Measurements from ENCODE around the gene PYROXD2. TPM values are rescaled to one million over a fixed set of nuclear protein-coding genes. Genes with fewer than 3 reads are reported as not detected.

The PYROXD2 gene
- total and polyA plus RNA-seq, 2 experiments from 2014 or later: 1.3 to 2.6 TPM

GRCh38 chr10:98368644-98369043 is 46.3 kb downstream of the PYROXD2 start (continued):
- TF ChIP-seq, protein P1, sequence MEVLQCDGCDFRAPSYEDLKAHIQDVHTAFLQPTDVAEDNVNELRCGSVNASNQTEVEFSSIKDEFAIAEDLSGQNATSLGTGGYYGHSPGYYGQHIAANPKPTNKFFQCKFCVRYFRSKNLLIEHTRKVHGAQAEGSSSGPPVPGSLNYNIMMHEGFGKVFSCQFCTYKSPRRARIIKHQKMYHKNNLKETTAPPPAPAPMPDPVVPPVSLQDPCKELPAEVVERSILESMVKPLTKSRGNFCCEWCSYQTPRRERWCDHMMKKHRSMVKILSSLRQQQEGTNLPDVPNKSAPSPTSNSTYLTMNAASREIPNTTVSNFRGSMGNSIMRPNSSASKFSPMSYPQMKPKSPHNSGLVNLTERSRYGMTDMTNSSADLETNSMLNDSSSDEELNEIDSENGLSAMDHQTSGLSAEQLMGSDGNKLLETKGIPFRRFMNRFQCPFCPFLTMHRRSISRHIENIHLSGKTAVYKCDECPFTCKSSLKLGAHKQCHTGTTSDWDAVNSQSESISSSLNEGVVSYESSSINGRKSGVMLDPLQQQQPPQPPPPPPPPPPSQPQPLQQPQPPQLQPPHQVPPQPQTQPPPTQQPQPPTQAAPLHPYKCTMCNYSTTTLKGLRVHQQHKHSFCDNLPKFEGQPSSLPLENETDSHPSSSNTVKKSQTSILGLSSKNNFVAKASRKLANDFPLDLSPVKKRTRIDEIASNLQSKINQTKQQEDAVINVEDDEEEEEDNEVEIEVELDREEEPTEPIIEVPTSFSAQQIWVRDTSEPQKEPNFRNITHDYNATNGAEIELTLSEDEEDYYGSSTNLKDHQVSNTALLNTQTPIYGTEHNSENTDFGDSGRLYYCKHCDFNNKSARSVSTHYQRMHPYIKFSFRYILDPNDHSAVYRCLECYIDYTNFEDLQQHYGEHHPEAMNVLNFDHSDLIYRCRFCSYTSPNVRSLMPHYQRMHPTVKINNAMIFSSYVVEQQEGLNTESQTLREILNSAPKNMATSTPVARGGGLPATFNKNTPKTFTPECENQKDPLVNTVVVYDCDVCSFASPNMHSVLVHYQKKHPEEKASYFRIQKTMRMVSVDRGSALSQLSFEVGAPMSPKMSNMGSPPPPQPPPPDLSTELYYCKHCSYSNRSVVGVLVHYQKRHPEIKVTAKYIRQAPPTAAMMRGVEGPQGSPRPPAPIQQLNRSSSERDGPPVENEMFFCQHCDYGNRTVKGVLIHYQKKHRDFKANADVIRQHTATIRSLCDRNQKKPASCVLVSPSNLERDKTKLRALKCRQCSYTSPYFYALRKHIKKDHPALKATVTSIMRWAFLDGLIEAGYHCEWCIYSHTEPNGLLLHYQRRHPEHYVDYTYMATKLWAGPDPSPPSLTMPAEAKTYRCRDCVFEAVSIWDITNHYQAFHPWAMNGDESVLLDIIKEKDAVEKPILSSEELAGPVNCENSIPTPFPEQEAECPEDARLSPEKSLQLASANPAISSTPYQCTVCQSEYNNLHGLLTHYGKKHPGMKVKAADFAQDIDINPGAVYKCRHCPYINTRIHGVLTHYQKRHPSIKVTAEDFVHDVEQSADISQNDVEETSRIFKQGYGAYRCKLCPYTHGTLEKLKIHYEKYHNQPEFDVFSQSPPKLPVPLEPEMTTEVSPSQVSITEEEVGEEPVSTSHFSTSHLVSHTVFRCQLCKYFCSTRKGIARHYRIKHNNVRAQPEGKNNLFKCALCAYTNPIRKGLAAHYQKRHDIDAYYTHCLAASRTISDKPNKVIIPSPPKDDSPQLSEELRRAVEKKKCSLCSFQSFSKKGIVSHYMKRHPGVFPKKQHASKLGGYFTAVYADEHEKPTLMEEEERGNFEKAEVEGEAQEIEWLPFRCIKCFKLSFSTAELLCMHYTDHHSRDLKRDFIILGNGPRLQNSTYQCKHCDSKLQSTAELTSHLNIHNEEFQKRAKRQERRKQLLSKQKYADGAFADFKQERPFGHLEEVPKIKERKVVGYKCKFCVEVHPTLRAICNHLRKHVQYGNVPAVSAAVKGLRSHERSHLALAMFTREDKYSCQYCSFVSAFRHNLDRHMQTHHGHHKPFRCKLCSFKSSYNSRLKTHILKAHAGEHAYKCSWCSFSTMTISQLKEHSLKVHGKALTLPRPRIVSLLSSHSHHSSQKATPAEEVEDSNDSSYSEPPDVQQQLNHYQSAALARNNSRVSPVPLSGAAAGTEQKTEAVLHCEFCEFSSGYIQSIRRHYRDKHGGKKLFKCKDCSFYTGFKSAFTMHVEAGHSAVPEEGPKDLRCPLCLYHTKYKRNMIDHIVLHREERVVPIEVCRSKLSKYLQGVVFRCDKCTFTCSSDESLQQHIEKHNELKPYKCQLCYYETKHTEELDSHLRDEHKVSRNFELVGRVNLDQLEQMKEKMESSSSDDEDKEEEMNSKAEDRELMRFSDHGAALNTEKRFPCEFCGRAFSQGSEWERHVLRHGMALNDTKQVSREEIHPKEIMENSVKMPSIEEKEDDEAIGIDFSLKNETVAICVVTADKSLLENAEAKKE (CRISPR knock-in tag; IDR thresholded peaks at IDR 0.05): no peak
- no peak for TF ChIP-seq CTCF (conservative IDR thresholded peaks at IDR 0.05; ENCODE audit: low read depth in 2 of 2)

DNA sequence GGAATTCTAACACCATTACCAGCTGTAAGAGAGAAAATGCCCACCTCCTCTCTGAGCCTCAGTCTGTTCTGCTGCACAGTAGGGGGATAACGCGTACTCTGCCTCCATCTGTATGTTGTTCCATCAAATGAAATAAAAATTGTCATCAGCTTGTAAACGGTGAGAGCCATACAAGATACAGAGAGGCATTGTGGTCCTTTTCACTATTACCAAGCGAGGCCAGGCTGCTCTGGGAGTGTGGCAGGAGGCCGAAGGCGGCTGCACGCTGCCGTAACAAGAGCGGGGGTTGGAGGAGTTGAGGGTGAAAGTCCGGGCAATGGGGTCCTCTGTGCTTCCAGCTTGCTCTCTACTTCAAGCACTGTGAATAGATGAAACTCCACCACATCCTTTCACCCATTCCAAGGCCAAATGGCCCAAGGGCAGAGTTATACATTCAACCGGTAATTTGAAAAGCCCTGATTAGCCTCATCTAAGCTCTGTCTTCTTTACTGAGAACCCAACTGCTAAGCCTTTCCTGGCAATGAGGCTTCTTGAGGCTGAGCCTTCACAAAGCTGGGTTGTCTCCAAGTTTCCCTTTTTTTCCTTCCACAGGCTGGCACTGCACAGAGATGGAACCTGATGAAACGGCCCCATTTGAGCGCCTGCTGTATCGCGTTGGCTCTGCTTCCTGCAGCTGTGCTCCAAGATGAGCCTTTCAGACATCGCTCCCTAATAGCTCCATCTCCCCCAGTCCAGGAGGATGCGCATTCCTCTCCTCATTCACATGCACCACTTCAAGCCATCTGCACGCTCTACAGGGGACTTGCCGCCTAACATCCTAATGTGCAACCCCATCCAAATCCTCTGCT is 47.2 kb downstream of the PYROXD2 start:
- ATAC-seq (peak; percentile 66), DNase-seq (ENCODE audit: low spot score) (peak; percentile 18)
- H3K79me2 ChIP-seq (replicated peaks; ENCODE audit: insufficient read depth): no peaks in the 10 kb centered on the region
- H3K4me1 Mint-ChIP-seq: peaks cover 45% of the 10 kb centered on the region
- H3K27ac ChIP-seq (ENCODE audit: low read depth): no peak overlapping the region
- peak overlapping the region; percentile 10; the same call in 1 of the 3 replicates for H3K4me3 Mint-ChIP-seq
- peak overlapping the region; percentile 11 for H3K4me2 ChIP-seq
- H3K27me3 Mint-ChIP-seq (ENCODE audit: insufficient read depth, low read depth, poor library complexity): peaks cover 10% of the 10 kb centered on the region
- peaks cover 18% of the 10 kb centered on the region for H3K4me1 ChIP-seq (ENCODE audit: insufficient read depth)
- H2AFZ ChIP-seq: peak overlapping the region; percentile 6; the same call in 1 of the 2 replicates
- H3K27me3 ChIP-seq (ENCODE audit: insufficient read depth): no peaks in the 10 kb centered on the region
- no peaks in the 10 kb centered on the region; the same call in 2 of the 3 replicates for H3K36me3 Mint-ChIP-seq (ENCODE audit: low read depth)
- no peaks in the 10 kb centered on the region for H3K9me2 ChIP-seq (ENCODE audit: insufficient read depth)
- no peak overlapping the region for H3K4me3 ChIP-seq
- no peaks in the 10 kb centered on the region for H3F3A ChIP-seq (replicated peaks; ENCODE audit: low read depth)
- no peak overlapping the region for H3K27ac Mint-ChIP-seq
- no peaks in the 10 kb centered on the region for H3K9me3 Mint-ChIP-seq
- no peaks in the 10 kb centered on the region for H3K36me3 ChIP-seq (ENCODE audit: insufficient read depth)
- H4K20me1 ChIP-seq (replicated peaks; ENCODE audit: insufficient read depth): no peaks in the 10 kb centered on the region
- no peak for TF ChIP-seq ZNF114 (CRISPR knock-in tag; IDR thresholded peaks at IDR 0.05)
- TF ChIP-seq POLR2AphosphoS5 (IDR thresholded peaks at IDR 0.05; ENCODE audit: low read depth): no peak
- TF ChIP-seq, protein P2, sequence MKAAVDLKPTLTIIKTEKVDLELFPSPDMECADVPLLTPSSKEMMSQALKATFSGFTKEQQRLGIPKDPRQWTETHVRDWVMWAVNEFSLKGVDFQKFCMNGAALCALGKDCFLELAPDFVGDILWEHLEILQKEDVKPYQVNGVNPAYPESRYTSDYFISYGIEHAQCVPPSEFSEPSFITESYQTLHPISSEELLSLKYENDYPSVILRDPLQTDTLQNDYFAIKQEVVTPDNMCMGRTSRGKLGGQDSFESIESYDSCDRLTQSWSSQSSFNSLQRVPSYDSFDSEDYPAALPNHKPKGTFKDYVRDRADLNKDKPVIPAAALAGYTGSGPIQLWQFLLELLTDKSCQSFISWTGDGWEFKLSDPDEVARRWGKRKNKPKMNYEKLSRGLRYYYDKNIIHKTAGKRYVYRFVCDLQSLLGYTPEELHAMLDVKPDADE (IDR thresholded peaks at IDR 0.05): no peak
- TF ChIP-seq ZNF331 (CRISPR knock-in tag; IDR thresholded peaks at IDR 0.05; ENCODE audit: low read depth): no peak
- no peak for TF ChIP-seq CREB1 (CRISPR knock-in tag; IDR thresholded peaks at IDR 0.05; ENCODE audit: low read depth)
- TF ChIP-seq NANOG (IDR thresholded peaks at IDR 0.05; ENCODE audit: borderline replicate concordance): no peak
